Activated naive CD4-positive, alpha-beta T cell (primary cell): Measurements from ENCODE around the gene TFIP11.

Experiments used
- DNase-seq, 4 experiments: peaks; one replicate each; lab custom pipeline; 2025; lab: John Stamatoyannopoulos, UW

TFIP11 gene

DNA sequence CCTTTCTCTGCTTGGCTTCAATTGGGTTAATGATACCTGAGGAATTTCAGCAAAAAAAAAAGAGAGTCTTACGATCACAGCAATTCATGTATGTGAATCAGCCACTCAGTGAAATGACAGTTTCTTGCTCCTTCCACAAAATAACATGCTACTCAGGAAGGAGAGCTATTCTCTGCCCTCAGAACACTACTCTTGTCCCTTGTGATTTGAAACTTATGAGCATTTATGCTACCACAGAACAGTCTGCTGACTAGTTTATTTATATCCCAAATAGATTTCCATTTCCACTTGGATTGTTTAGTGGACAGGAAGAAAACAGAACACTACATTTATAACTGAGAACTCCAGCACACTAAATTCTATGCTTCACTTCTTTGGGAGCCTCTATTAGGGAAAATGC is 8.5 kb downstream of the TFIP11 start:
- no peak for DNase-seq

DNA sequence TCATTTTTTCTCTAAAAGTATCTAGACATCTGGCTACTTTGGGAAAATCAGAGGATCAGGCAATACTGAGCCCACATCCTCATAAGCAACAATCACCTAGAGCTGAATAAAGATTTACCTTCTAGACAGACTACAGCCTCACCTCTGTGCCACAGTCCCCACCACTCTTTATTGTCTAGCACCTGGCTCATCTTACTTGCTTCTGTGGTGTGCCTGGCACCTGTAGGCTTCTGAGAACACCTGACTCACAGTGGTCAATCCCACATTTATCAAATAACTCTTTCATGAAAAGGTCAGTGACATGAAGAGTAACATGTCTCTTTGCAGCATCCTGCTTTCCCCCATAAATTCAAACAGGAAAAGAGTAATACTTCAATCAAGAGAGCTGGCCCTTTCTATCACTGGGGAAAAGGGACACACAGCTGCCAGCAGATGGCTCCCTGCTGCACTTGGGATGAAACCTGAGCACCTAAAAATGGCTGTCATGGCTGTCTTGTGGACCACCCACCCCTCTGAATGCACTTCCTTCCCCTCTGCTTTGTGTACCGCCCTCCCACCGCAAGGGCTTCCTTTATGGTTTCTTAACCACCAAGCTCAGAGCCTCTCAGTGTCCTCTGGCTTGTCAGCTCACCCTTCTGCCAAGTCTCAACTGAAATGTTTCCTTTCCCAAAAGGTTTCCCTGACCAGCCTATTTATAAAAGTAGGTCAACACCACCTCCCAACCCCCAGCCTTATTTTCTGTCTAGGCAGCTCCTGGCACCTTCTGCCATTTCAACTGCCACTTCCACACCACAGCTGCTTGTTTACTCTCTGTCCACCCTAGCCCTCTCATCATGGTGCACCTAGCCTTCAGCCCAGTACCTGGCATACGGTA is 9.3 kb downstream of the TFIP11 start:
- peak in 2 of 4 experiments; percentile 20 to 31 for DNase-seq

DNA sequence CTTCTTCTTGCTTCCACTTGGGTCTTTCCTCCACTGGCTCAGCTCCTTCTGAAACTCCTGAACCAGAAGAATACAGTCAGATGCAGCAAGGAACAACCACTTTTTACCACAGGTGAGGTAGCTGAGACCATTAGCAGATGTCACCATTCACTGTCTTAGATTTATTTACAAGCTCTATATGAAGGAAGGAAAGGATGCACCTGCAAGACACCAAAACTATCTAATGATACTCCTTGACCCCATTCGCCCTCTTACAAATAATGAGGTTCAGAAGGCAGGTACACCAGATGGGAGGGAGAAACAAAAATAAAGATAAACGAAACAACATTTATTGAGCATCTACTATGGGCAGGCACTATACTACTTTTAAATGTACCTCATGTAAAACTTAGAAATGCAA is 10.3 kb downstream of the TFIP11 start:
- no peak for DNase-seq

DNA sequence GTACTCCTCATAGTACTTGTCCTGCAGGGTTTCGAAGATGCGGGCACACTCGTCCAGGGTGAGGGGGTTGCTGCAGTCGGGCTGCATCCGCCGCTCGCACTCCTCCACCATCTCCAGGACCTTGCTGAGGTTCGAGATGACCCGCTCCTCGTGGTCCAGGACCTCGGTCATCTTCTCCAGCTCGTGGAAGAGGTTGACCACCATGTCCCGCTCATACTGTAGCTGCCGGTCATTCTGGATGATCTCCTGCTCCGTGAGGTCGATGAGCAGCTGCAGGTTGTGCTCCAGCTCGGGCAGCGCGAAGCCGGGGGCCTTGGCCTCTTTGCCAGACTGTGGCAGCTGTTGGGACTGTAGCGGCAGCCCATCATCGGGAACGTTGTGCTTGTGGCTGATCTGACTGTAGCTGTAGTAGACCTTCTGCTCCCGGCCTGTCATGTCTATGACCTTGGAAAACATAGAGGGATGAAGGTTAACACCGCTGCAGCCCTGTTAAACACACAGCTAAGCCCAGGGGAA is 13.0 kb downstream of the TFIP11 start:
- DNase-seq, result no peak

DNA sequence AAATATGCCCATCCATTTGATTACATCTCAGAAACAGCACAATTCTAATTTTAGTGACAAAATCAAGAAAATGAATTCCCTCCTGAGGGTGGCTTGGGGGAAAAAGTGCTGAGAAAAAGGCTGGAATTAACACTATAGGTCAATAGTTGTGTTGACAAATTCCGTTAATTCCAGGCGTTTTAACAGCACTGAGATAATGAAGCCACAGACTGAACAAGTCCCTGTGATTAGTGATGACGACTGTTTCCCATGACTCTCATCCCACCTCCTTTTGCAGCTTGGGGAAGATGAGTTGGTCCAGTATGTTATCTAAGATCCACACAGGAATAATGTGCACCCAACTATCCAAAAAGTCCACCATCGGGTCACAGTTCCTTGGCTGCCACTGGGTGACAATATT is 15.8 kb downstream of the TFIP11 start:
- no peak for DNase-seq

DNA sequence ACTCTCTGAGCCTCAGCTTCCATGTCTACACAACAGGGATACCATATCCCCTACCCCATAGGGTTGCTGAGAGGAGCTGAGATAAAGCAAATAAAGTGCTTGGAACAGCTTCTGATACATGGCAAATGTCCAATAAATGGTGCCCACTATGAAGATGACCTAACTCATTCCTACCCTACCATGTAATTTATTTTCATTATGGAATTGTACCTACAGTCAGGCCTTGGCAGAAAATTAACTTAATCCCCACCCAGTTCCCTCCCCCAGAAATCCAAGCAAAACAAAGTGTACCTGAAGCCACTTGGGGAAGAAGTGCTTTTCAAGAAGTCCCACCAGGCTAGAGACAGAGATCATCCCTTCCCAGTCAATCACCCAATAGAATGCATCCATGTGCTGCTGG is 17.8 kb downstream of the TFIP11 start:
- DNase-seq, result no peak

DNA sequence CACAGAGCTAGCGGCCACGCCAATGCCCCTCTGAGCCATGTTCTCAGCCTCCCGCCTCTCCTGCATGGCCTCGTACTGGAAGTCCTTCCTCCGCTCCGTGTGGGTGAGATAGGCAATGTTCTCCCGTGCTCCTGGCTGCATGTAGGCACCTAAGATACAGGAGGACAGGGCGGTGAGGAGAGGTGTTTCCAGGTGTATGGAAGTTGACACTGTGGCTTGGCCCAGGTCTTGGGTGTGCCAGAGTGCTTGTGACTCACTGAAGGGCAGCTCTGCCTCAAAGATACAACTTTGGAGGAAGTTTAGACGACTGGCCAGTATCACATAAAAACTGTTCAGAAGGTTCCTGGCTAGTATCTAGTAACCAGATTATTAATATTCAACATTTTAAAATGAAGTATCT is 20.1 kb downstream of the TFIP11 start:
- no peak for DNase-seq

DNA sequence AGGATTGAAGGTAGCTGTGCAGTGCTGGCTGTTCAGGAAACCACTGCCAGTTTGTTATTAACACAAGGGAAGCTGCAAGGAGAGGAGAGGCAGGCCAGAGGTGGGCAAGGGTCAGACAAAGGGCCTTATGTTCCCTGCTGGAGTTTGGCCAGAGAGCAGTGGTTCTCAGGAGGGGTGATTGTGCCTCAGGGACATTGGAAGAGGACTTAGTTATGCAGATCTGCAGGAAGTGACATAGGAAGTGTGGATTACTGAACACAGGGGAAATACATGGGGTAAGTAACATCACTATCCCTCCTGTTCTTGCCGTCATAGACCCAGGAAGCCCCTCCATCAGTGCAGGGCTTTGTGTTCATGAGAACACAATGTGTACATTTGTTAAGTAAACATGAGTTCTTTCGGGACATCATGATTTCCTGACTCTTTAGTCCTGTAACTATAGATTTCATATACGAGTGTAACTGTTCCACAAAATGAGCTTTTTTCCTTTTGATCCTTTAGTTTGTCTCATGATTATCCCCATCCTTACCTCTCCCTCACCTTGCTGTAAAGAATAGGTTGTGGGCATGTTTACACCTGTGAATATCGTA is 22.7 kb downstream of the TFIP11 start:
- no peak for DNase-seq

DNA sequence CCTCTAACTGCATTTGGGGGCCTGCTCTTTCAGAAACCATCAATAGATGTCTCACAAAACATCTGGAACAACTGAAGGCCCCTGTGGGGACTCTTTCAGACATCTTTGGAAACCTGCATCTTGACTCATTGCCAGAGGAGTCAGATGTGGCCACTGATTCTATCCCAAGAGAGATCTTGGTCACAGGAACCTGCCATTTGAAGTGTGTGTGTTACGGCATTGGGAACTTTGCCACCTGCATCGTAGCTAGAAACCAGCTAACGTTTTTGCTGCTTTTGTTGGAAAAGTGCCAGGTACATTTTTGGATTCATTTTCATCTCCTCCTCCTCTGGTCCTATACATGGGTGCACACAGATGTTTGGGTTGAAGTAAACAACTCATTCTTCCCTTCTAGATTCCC is 24.3 kb downstream of the TFIP11 start:
- no peak for DNase-seq

DNA sequence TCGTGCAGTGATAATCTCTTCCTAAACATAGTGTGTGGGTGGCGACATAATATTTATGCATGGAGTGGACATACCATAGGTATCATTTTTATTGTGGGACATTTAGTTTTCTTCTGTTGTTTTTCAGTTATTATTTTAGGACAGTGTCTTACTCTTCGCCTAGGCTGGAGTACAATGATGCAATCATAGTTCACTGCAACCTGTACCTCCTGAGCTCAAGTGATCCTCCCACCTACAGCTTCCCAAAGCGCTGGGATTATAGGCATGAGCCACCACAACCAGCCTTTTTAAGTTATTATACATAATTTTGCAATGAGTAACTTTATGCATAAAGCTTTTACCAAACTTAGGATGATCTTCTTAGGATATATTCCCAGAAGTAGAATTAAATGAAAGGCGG is 25.9 kb downstream of the TFIP11 start:
- no peak for DNase-seq

DNA sequence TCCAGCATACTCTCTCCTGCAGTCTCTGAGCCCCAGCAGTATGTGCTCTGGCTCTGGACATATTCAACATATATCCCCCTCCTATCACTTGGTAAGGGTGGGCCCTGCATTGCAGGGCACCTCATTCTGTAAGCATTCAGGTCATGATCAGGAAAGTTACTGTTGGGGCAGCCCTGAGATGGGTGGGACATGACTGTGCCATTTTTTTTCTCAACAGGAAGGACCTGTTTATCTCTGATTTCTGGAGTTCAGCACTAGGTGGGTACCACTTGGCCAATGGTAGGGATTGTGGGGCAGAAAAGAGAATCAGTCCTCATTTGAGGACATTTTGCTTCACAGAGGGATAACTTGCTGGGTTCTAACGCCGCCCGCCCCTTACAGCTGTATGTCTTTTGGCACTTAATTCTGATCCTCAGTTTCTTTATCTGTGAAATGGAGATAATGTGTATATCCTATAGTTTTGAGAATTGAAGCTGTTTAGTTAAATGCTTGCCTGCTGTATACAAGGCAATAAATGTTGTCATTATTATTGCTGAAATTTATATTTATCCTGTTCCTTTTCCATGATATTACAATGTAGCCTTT is 26.4 kb downstream of the TFIP11 start:
- no peak for DNase-seq

DNA sequence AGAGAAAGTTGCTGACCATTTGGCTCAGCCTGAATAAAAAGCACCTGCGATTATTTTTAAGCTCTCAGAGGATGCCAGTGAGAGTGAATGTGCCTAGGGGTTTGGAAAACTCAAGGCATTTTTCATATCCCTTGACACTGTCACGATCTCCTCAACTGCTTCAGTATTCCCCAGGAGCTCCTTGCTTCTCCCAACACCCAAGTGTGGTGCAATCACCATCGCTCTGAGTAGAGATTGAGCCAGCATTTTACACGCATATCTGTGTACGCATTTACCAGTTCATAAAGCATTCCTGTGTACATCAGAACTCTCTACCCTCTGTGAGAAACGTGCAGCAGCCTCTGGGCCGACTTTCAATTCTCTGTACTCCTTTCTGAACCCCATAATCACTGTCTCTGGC is 27.3 kb downstream of the TFIP11 start:
- no peak for DNase-seq

DNA sequence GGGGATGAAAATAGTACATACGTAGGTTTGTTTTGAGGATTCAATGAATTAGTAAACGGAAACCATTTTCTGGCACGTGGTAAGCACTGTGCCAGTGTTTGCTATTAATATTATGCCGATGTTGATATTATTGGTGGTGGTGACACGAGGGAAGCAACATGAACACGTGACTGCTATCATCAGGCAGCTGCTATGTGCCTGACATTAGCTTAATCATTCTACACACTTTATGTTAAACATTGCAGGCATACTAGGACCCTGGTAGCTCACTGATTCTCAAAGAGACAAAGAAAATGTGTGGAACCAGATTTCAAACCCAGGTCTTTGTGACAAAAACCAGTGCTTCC is 27.9 kb downstream of the TFIP11 start:
- DNase-seq, result no peak

DNA sequence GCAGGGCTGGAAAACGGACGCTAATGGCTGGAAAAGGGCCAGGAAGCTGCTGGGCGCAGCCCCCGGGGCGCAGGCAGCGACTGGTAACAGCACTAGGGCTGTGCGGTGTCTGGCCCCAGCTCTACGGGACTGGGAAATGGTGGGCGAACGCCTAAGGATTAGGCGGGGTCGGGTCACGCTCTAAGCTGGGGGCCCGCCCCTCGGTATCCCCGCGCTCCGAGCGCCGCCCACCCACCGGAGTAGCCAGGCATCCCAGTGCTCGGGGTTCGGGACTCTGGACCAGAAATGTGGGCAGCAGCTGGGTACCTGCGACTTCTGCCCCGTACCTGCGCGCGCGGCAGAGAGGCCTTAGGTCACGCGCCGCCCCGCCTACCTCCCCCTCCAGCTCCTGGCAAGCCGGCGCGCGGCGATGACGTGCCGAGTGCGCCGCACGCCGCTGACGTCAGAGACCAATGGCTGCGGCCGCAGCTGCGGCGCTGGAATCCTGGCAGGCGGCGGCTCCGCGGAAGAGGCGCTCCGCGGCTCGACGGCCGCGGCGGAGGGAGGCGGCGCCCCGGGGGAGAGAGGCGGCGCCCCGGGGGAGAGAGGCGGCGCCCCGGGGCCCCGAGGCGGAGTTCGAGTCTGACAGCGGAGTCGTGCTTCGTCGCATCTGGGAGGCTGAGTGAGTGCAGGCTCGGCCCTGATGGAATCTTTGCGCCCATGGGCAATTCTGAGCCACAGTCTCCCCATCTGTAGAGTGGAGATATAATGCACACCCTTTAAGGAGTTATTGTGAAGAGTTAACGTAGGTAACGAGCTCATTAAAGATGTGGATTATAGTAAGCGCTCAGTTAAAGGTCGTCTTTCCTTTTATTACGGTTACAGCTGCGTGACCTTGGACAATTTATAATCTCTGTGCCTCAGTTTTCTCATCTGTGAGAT is 28.6 kb downstream of the TFIP11 start, which contains the start of the genes HPS4 and SRRD:
Gene HPS4 (minus strand): TSS at position 345 of the 921 bp plus-strand sequence. CDS start 2,021 bp downstream, outside the sequence.
Gene SRRD (plus strand): TSS at position 439 of the 921 bp plus-strand sequence. CDS start 14 bp downstream, at position 453.
- DNase-seq, result peak; percentile 80 to 88 (median 84)

DNA sequence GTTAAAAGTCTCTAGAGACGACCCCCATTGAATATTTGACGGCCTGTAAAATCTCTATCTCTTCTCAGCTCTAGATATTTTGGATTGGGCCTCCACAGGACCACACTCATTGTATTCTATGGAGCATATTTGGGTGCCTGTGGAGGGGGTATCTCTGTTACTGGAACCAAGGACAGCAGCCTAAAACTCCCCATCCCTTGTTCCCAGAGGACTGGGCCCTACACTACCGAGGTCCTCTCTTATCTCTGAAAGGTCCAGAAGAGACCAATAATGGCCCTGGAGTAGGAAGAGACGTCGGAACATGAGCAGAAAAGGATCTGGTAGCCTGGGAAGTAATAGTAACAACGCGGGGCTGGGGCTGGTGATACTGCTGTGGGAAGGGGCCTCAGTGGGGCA is 29.2 kb downstream of the TFIP11 start:
- DNase-seq, result no peak

DNA sequence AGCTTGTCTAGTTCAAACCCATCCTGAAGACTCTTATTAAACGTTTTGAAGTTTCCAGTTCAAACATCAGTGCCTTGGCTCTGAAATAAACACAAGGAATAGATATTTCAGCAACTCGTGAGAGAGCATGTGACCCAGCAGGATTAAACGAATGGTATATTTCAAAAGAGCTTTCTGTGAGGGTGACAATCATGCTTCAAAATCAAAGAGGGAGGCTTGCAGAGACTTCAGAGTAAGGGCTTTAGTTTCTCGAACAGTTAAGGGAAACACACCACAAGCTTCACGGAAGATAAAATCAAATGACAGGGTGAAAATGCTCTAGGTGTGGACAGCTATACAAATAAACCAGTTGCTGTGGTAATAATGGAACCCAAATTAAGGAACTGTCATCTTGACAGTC is 30.1 kb downstream of the TFIP11 start:
- no peak for DNase-seq

DNA sequence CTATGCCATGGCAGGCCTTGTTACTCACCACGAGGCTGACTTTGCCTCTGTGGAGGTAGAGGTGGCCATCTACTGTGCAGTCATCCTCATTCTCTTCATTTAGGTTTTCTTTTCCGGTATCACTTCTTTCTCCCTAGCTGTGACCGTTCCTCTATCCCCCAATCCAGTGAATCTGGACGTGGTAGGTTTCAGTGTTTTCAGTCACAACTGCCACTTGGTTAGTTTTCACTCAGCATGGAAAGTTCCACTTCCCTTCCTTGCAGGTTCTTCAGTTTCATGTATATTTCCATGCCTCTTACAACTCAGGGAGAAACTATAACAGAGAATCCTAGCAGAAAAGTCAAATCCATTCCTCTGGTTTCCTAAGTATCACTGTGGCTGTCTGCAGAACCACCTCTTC is 30.6 kb downstream of the TFIP11 start:
- no peak for DNase-seq

DNA sequence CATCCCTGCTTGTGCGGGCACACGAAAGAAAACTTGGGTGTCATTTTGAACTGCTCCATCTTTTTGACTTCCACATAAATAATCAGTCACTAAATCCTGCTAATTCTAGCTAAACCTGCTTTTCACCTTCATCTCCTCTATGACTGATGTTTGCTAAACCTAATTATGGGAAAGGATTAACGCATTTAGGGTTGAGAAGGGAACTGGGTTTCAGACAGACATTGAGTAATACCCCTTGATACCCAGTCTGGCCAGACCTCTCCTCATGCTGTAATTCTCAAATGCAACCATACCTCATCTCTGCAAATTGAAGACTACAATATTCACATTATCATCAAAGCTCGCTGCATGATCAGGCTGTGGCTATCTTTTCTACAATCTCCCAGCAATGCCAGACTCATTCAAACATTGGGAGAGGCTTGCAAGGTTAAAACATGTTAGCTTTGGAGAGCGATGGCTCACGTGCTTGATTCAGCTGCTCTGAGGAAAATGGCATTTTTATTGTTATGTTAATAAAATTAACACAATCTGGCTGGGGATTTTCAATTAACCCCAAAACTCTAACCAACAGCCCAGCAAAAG is 31.1 kb downstream of the TFIP11 start:
- no peak for DNase-seq

DNA sequence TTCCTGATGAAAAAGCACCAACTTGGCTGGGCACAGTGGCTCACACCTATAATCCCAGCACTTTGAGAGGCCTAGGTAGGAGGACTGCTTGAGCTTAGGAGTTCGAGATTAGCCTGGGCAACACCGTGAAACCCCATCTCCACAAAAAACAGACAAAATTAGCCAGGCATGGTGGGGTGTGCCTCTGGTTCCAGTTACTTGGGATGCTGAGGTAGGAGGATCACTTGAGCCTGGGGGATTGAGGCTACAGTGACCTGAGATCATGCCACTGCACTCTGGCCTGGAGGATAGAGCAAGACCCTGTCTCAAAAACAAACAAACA is 31.7 kb downstream of the TFIP11 start:
- no peak for DNase-seq

DNA sequence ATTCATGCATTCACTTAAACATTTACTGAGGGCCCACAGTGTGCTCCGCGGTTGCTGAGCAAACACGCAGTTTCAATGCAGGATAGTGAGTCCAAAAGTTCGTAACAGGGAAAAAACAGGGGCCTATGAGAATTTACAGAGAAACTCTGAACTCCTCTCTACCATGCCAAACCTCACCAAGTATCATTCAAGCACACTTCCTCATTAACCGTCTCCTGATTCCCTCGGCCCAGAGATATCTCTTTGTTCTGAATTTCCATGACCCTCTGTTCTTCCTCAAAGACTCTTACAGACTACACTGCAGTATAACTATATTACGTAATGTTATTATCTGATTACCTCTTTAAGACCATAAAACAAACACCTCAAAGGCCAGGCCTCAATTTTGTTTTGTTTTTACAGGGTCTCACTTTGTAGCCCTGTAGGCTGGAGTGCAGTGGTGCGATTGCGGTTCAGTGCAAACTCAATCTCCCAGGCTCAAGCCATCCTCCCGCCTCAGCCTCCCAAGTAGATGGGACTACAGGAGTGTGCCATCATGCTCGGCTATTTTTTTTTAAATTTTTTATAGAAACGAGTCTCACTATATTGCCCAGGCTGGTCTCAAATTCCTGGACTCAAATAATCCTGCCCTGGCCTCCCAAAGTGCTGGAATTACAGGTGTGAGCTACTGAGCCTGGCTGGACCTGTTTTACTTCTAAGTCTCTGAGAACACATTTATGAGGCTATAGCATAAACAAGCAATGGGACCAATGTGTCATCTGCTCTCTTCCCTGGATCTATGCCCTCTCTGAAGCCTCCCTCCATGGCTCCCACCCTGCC is 32.3 kb downstream of the TFIP11 start:
- DNase-seq, result no peak
